Measurements from ENCODE around the gene NIN.

DNA sequence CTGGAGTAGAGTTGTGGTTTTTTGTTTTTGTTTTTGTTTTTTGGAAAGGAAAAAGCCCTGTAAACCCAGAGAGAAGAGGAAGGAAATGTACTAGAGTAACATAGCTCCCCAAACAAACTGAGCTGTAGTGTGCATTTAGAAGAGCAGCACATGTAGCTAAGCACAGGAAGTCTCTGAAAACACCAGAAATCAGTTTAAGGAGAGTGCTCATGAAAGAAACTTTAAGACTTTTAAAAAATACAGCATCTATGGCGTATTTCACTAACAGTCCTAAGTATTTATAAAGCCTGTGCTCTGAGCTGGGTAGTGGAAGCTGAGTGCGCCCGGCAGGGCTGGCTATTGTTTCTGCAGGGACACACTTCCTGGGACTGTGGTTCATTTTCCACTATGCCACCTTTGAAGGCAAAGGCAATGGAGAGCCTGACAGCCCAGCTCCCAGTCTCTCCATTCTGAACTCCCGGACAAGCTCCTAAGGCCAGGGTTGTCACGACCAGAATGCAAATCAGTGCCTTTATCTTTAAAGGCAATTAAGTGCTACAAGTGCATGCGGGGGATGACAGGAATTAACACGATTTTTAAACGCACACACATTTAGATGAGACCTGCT lies 45.4 kb downstream of the NIN start:
- TF ChIP-seq, protein P1, sequence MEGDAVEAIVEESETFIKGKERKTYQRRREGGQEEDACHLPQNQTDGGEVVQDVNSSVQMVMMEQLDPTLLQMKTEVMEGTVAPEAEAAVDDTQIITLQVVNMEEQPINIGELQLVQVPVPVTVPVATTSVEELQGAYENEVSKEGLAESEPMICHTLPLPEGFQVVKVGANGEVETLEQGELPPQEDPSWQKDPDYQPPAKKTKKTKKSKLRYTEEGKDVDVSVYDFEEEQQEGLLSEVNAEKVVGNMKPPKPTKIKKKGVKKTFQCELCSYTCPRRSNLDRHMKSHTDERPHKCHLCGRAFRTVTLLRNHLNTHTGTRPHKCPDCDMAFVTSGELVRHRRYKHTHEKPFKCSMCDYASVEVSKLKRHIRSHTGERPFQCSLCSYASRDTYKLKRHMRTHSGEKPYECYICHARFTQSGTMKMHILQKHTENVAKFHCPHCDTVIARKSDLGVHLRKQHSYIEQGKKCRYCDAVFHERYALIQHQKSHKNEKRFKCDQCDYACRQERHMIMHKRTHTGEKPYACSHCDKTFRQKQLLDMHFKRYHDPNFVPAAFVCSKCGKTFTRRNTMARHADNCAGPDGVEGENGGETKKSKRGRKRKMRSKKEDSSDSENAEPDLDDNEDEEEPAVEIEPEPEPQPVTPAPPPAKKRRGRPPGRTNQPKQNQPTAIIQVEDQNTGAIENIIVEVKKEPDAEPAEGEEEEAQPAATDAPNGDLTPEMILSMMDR (conservative IDR thresholded peaks at IDR 0.05 in 1 of 2, IDR thresholded peaks at IDR 0.05 in 1 of 2; ENCODE audit: extremely low read depth in 1 of 2, insufficient read depth in 1 of 2, low read depth in 1 of 2, low read length in 2 of 2): no peak
- TF ChIP-seq EZH2 (IDR thresholded peaks at IDR 0.05; ENCODE audit: borderline replicate concordance, low read length): no peak

All from mammary epithelial cell (primary cell).